Keratinocyte (primary cell): ENCODE measurements around the gene TMEM190. TPM values are rescaled to one million over a fixed set of nuclear protein-coding genes. Genes with fewer than 3 reads are reported as not detected.
A peak's percentile ranks its signal among the peaks of the same experiment; 100 is the strongest.

Source experiments
- DNase-seq: peaks from one replicate; pipeline ENCODE4 v3.0.0-alpha.2; 2011; ENCODE audit warnings: low read depth, missing footprints, low spot score
- FAIRE-seq: peaks from 2 replicates; lab custom pipeline; 2011; peaks lifted over from hg19 to GRCh38; lab: Jason Lieb, UNC
- H2AFZ ChIP-seq: 2 replicates; pipeline ENCODE4 v1.6.0; 2012; ENCODE audit warnings: low read length, control low read depth, inconsistent platforms; ENCODE audit not compliant: control insufficient read depth
- H3K27ac ChIP-seq: 2 replicates; pipeline ENCODE4 v1.5.1; 2011; ENCODE audit warnings: low read length; ENCODE audit not compliant: control insufficient read depth, insufficient read depth
- H3K27me3 ChIP-seq: 3 replicates; pipeline ENCODE4 v1.6.0; 2011; ENCODE audit warnings: low read length; ENCODE audit not compliant: control insufficient read depth, insufficient read depth; ENCODE audit errors: extremely low read depth
- H3K36me3 ChIP-seq, 2 experiments: 2 replicates in 1 of 2; 3 replicates in 1 of 2; pipeline ENCODE4 v1.5.1; 2011; ENCODE audit warnings: low read length in 2 of 2, mild to moderate bottlenecking in 1 of 2; ENCODE audit not compliant: control insufficient read depth in 2 of 2, insufficient read depth in 2 of 2; ENCODE audit errors: extremely low read depth in 1 of 2
- H3K4me1 ChIP-seq: 3 replicates; pipeline ENCODE4 v1.5.1; 2011; ENCODE audit warnings: low read length; ENCODE audit not compliant: control insufficient read depth, insufficient read depth; ENCODE audit errors: extremely low read depth
- H3K4me2 ChIP-seq: 3 replicates; pipeline ENCODE4 v1.6.0; 2011; ENCODE audit warnings: low read depth, low read length; ENCODE audit not compliant: control insufficient read depth, insufficient read depth; ENCODE audit errors: extremely low read depth
- H3K4me3 ChIP-seq, 3 experiments: fragments of 200-600 bp in 1 of 3; sonication (generic) in 1 of 3; 2 replicates in 2 of 3; 3 replicates in 1 of 3; pipeline ENCODE4 v1.5.1; 2011 to 2016; ENCODE audit warnings: low read length in 3 of 3, mild to moderate bottlenecking in 3 of 3, control low read depth in 2 of 3, inconsistent platforms in 1 of 3, low read depth in 1 of 3, mixed read lengths in 1 of 3, mixed run types in 1 of 3, moderate library complexity in 1 of 3; ENCODE audit not compliant: control insufficient read depth in 2 of 3, insufficient read depth in 2 of 3; ENCODE audit errors: extremely low read depth in 1 of 3
- H3K79me2 ChIP-seq: 2 replicates; pipeline ENCODE4 v1.6.0; 2012; ENCODE audit warnings: low read length; ENCODE audit not compliant: control insufficient read depth, insufficient read depth
- H3K9ac ChIP-seq: 3 replicates; pipeline ENCODE4 v1.6.0; 2011; ENCODE audit warnings: low read length; ENCODE audit not compliant: control insufficient read depth, insufficient read depth; ENCODE audit errors: extremely low read depth
- H3K9me1 ChIP-seq: 3 replicates; pipeline ENCODE4 v1.6.0; 2011; ENCODE audit warnings: low read length; ENCODE audit not compliant: control insufficient read depth, insufficient read depth; ENCODE audit errors: extremely low read depth
- H3K9me3 ChIP-seq: 2 replicates; pipeline ENCODE4 v1.5.1; 2012; ENCODE audit warnings: low read depth, low read length; ENCODE audit not compliant: control insufficient read depth
- H4K20me1 ChIP-seq: 3 replicates; pipeline ENCODE4 v1.6.0; 2011; ENCODE audit warnings: low read length; ENCODE audit not compliant: control insufficient read depth, insufficient read depth; ENCODE audit errors: extremely low read depth
- EZH2 ChIP-seq: IDR thresholded peaks from one replicate; pipeline ENCODE4 v1.6.1; 2012; ENCODE audit warnings: inconsistent platforms, mild to moderate bottlenecking, low read length, moderate library complexity
- dilution Hi-C: fragments of 300-500 bp; cut with MboI; formaldehyde crosslinking; loops from one replicate; pipeline ENCODE4 v1.7.0; 2020; ENCODE audit warnings: low sequenced_read_pairs; ENCODE audit not compliant: extremely low pct_ligation_motif_present
- polyA plus RNA-seq, 5 experiments: library from polyadenylated mRNA; depleted of rRNA in 3 of 5; stranded (reverse) in 3 of 5; stranded (forward) in 1 of 5; unstranded in 1 of 5; fragments of >200 nt; gene quantifications; 1 replicate in 1 of 5; 2 replicates in 3 of 5; 3 replicates in 1 of 5; pipeline versions ENCODE4 v1.2.1 to v1.2.3, GENCODE V29; 2011 to 2012; ENCODE audit warnings: missing spikeins in 2 of 5, low read depth in 1 of 5, low replicate concordance in 1 of 5
- TF ChIP-seq, protein P1 (sequence below), 3 experiments: IDR thresholded peaks in 1 of 3; conservative IDR thresholded peaks in 1 of 3; optimal IDR thresholded peaks in 1 of 3; 2 replicates in 2 of 3; 3 replicates in 1 of 3; pipeline versions ENCODE3 to v1.5.1; 2011; ENCODE audit warnings: low read length in 3 of 3, mild to moderate bottlenecking in 3 of 3, moderate library complexity in 2 of 3, control low read depth in 1 of 3, inconsistent platforms in 1 of 3; ENCODE audit not compliant: insufficient read depth in 2 of 3; ENCODE audit errors: extremely low read depth in 1 of 3

TMEM190 gene
- polyA plus RNA-seq, 1 donor (not counting 4 experiments of a cell fraction or from before 2014, with no cell fraction given), result not detected

DNA sequence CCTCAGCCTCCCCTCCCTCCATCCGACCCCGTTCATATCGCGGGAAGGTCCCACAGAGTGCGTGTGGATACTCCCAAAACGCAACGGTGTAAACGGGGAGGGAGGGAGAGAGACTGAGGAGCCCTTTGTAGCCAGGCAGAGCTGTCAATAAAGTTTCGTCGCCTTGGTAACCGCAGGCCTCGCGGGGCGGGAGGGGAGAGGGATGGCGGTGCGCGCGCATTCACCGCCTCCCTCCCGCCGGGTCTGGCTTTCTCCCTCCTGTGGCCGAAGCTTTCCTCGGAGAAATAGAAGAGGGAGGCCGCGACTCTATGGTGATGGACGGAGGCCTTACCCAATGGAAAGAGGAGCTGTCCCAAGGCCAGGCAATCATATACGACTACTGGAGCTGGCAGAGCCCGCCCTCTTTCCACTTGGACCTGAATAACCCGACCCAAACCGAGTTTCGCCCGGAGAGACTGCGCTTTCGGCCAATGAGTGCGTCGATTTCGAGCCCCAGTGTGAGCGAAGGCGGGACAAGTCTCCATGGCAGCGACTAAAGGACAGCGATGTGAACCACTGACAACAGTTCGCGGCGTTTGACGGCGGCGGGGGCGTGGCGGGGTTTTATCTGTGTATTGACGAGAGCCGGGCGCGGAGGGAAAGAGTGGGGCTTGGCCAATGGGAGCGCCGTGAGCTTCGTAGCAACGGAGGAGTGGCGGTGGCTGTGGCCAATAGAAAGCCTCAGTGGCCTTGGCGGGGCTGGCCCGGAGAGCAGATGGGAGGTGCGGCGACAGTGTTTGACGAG is 37.3 kb upstream of the TMEM190 start, which contains the start of gene KMT5C:
TSS of gene KMT5C (plus strand) at position 772 of the 784 bp plus-strand sequence. CDS start 2,061 bp downstream, outside the sequence.
- peak; percentile 82 for FAIRE-seq
- H3K9ac ChIP-seq, result peak within 1 kb of the TSS; percentile 96

DNA sequence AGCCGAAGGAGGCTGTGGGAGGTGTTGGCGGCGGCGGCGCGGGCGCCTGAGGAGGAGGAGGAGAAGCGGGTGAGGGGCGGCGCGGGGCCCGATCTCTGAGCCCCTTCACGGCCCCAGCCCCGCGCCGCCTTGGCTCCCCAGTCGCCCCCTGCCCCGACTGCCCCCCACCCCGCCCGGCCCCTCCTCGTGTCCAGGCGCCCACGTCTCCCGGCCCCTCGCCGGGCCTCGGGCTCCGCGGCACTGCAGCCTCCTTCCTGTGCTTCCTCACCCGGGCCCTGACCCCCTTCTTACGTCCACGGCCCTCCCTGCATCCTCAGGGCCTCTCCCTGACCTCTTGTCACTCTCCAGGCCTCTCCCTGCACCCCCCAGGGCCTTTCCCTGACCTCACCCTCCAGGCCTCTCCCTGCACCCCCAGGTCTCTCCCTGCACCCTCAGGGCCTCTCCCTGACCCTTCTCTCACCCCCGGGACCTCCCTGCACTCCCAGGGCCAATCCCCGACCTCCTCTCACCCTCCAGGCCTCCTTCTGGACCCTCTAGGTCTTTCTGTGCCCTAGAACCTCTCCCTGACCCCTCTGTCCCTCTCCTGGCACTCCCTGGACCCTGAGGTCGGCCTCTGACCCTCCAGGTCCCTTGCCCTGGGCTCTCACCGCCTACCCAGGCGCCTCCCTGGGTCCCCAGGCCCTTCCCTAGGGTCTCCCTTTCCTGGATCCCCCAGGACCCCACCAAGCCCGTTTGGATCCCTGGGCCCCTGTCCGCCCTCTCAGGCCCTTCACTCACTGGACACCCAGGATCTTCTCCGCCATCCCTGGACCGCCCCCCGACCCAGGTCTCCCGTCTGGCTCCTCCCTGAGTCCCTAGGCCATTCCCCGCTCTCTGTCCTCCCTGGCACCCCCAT is 36.5 kb upstream of the TMEM190 start:
- no peaks in the 10 kb centered on the region for H3K9me3 ChIP-seq
- no peaks in the 10 kb centered on the region for H4K20me1 ChIP-seq
- DNase-seq (no peak), FAIRE-seq (no peak)
- peak overlapping the region; percentile 93 for H3K9ac ChIP-seq
- peak overlapping the region; percentile 64 to 83 (median 78) for H3K4me3 ChIP-seq
- dilution Hi-C loops, result no loop called here
- H3K4me1 ChIP-seq, result peaks cover 33% of the 10 kb centered on the region
- no peak for TF ChIP-seq EZH2
- TF ChIP-seq, protein P1, sequence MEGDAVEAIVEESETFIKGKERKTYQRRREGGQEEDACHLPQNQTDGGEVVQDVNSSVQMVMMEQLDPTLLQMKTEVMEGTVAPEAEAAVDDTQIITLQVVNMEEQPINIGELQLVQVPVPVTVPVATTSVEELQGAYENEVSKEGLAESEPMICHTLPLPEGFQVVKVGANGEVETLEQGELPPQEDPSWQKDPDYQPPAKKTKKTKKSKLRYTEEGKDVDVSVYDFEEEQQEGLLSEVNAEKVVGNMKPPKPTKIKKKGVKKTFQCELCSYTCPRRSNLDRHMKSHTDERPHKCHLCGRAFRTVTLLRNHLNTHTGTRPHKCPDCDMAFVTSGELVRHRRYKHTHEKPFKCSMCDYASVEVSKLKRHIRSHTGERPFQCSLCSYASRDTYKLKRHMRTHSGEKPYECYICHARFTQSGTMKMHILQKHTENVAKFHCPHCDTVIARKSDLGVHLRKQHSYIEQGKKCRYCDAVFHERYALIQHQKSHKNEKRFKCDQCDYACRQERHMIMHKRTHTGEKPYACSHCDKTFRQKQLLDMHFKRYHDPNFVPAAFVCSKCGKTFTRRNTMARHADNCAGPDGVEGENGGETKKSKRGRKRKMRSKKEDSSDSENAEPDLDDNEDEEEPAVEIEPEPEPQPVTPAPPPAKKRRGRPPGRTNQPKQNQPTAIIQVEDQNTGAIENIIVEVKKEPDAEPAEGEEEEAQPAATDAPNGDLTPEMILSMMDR (optimal IDR thresholded peaks at IDR 0.05 in 1 of 3, IDR thresholded peaks at IDR 0.05 in 1 of 3, conservative IDR thresholded peaks at IDR 0.05 in 1 of 3; ENCODE audit: extremely low read depth in 1 of 3, insufficient read depth in 2 of 3, low read length in 3 of 3), result no peak
- H3K79me2 ChIP-seq, result peaks cover 5% of the 10 kb centered on the region
- peak overlapping the region; percentile 90 for H3K27ac ChIP-seq
- peak overlapping the region; percentile 96 for H3K4me2 ChIP-seq
- no peaks in the 10 kb centered on the region for H3K27me3 ChIP-seq
- H3K36me3 ChIP-seq, result peaks cover 0 to 10% of the 10 kb centered on the region in 2 experiments
- no peaks in the 10 kb centered on the region for H3K9me1 ChIP-seq
- no peak overlapping the region for H2AFZ ChIP-seq

More for the DNA sequence above, 37.3 kb upstream of the TMEM190 start, which contains the start of gene KMT5C:
- Histone ChIP-seq H3K4me2 (peak within 1 kb of the TSS; percentile 96), H3K27ac (peak within 1 kb of the TSS; percentile 99), H3K27me3 (no peaks in the 10 kb centered on the region), H3K4me3 (peak within 1 kb of the TSS; percentile 64 to 83 (median 78)), H3K9me3 (no peaks in the 10 kb centered on the region), H3K9me1 (no peaks in the 10 kb centered on the region), H2AFZ (no peak within 1 kb of the TSS), H3K4me1 (peaks cover 31% of the 10 kb centered on the region), H4K20me1 (no peaks in the 10 kb centered on the region), H3K36me3 (peaks cover 0 to 8% of the 10 kb centered on the region in 2 experiments), H3K79me2 (peaks cover 5% of the 10 kb centered on the region)
- dilution Hi-C loops, result no loop called here
- no peak for TF ChIP-seq EZH2
- TF ChIP-seq, protein P1 (optimal IDR thresholded peaks at IDR 0.05 in 1 of 3, IDR thresholded peaks at IDR 0.05 in 1 of 3, conservative IDR thresholded peaks at IDR 0.05 in 1 of 3; ENCODE audit: extremely low read depth in 1 of 3, insufficient read depth in 2 of 3, low read length in 3 of 3), result peak; percentile 11 to 48 (median 22)
- peak; percentile 100 for DNase-seq
